Activated CD8-positive, alpha-beta T cell treated with anti-CD3 and anti-CD28 coated beads for 36 hours (primary cell): ENCODE measurements around the gene CXCL10. TPM values are rescaled to one million over a fixed set of nuclear protein-coding genes. Genes with fewer than 3 reads are reported as not detected.
"Not testable (repeated sequence)": the region's sequence is repeated elsewhere in the genome, so short reads cannot be mapped to it uniquely, and the experiment has no call there.

Source experiments
- ATAC-seq: fragments of 200-7000 bp; cut with Tn5 transposase; one replicate; pipeline ENCODE4 v1.10.0; 2021; ENCODE audit warnings: mild to moderate bottlenecking, moderate library complexity
- CTCF ChIA-PET: fragments of 350-600 bp; sonication (Branson Sonifier 250); formaldehyde crosslinking; loops from one replicate; lab custom pipeline; 2021; ENCODE audit warnings: antibody characterized with exemption; lab: Charles Lee
- POLR2A ChIA-PET: fragments of 350-600 bp; sonication (Branson Sonifier 250); formaldehyde crosslinking; loops from one replicate; lab custom pipeline; 2021; ENCODE audit warnings: antibody characterized with exemption; lab: Charles Lee
- DNase-seq: peaks from one replicate; pipeline ENCODE4 v3.0.0-alpha.2; 2020
- H3K27ac Mint-ChIP-seq: one replicate; pipeline ENCODE4 v1.8.0; 2021; ENCODE audit warnings: mild to moderate bottlenecking, mixed read lengths
- H3K27me3 Mint-ChIP-seq: one replicate; pipeline ENCODE4 v1.8.0; 2021; ENCODE audit warnings: mixed read lengths
- H3K36me3 Mint-ChIP-seq: one replicate; pipeline ENCODE4 v1.8.0; 2021; ENCODE audit warnings: low read depth, mixed read lengths
- H3K4me1 Mint-ChIP-seq: one replicate; pipeline ENCODE4 v1.8.0; 2021; ENCODE audit warnings: low read depth, mixed read lengths
- H3K4me3 Mint-ChIP-seq: one replicate; pipeline ENCODE4 v1.8.0; 2021; ENCODE audit warnings: mild to moderate bottlenecking, moderate library complexity, mixed read lengths
- H3K9me3 Mint-ChIP-seq: one replicate; pipeline ENCODE4 v1.8.0; 2021; ENCODE audit warnings: mixed read lengths
- intact Hi-C: fragments of 100-400 bp; cut with micrococcal nuclease; formaldehyde crosslinking; loops from one replicate; pipeline ENCODE4 v1.10.0; 2022
- total RNA-seq, 2 experiments: library from RNA; stranded (reverse); gene quantifications; one replicate each; pipeline ENCODE4 v1.2.3, GENCODE V29; 2021
- TF ChIP-seq, protein P1 (sequence below): fragments of 200-600 bp; IDR thresholded peaks from one replicate; pipeline ENCODE4 v1.8.0; 2022; ENCODE audit warnings: antibody characterized with exemption, mild to moderate bottlenecking

CXCL10 gene
- total RNA-seq, 2 experiments from 2014 or later: 0.68 to 1.1 TPM

- Mint-ChIP-seq H3K4me3 (no peak overlapping the region), H3K27me3 (peaks cover 24% of the 10 kb centered on the region), H3K9me3 (no peaks in the 10 kb centered on the region), H3K27ac (no peak overlapping the region), H3K4me1 (peaks cover 39% of the 10 kb centered on the region), H3K36me3 (no peaks in the 10 kb centered on the region)
- TF ChIP-seq, protein P1, sequence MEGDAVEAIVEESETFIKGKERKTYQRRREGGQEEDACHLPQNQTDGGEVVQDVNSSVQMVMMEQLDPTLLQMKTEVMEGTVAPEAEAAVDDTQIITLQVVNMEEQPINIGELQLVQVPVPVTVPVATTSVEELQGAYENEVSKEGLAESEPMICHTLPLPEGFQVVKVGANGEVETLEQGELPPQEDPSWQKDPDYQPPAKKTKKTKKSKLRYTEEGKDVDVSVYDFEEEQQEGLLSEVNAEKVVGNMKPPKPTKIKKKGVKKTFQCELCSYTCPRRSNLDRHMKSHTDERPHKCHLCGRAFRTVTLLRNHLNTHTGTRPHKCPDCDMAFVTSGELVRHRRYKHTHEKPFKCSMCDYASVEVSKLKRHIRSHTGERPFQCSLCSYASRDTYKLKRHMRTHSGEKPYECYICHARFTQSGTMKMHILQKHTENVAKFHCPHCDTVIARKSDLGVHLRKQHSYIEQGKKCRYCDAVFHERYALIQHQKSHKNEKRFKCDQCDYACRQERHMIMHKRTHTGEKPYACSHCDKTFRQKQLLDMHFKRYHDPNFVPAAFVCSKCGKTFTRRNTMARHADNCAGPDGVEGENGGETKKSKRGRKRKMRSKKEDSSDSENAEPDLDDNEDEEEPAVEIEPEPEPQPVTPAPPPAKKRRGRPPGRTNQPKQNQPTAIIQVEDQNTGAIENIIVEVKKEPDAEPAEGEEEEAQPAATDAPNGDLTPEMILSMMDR: no peak
- POLR2A ChIA-PET: interaction anchor here (0.8 kb wide), 1 partner anchor 60 kb away, joined by 3 read pairs; no protein-coding TSS in a partner anchor
- ATAC-seq (no peak), DNase-seq (no peak)
- intact Hi-C loops: no loop called here
- CTCF ChIA-PET: interaction anchor here (0.8 to 4.0 kb wide), 3 partner anchors 11 to 60 kb away, joined by 3 to 30 read pairs (median 4); no protein-coding TSS in a partner anchor
These were observed 32.1 kb upstream of the CXCL10 start for GRCh38 chr4:76055421-76055820.

DNA sequence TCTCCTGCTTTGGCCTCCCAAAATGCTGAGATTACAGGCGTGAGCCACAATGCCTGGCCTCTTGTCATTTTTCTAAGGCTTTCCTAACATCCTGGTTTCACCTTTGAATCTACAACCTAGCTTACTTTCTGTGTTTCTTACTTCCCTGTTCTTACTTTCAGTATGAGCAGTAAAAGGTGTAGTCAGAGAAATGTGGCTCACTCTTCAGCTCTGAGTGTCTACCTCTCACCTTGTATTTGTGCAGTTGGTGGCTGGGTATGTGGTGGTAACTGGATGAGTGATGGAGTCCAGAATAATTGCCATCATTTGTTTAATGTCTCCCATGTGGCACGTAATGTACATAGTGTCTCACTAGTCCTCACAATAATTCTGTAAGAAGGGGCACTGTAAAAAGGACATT lies 31.7 kb upstream of the CXCL10 start:
- no peaks in the 10 kb centered on the region for H3K9me3 Mint-ChIP-seq
- no peaks in the 10 kb centered on the region for H3K36me3 Mint-ChIP-seq
- peaks cover 35% of the 10 kb centered on the region for H3K4me1 Mint-ChIP-seq
- ATAC-seq: peak; percentile 80
- intact Hi-C loops: no loop called here
- H3K4me3 Mint-ChIP-seq: no peak overlapping the region
- H3K27me3 Mint-ChIP-seq: peaks cover 24% of the 10 kb centered on the region
- H3K27ac Mint-ChIP-seq: no peak overlapping the region
- ChIA-PET POLR2A (no interaction called here), CTCF (interaction anchor here (1.1 to 4.0 kb wide), 5 partner anchors 9 to 160 kb away, joined by 3 to 30 read pairs (median 7); no protein-coding TSS in a partner anchor)
- peak; percentile 44 for DNase-seq
- TF ChIP-seq, protein P1: no peak

DNA sequence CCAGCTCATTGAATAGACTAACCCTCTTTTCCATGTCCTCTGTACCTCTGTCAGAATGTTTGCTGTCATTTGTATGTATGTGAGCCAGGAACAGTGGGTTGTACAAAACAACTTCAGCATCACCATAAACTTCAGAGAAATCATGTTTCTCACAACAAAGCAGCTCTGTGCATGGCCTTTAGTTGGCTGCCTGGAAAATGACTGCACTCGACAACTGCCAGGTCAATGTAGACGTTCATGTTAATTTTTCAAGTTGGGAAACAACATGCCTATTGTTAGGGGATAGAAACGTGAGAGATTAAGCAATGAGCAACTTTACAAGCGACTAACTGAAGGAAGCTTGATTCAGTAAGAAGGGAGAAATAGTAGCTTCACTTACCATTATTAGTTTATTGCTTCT lies 30.4 kb upstream of the CXCL10 start:
- intact Hi-C loops: no loop called here
- POLR2A ChIA-PET: interaction anchor here (0.6 to 0.7 kb wide), 2 partner anchors 15 to 97 kb away, joined by 3 read pairs; no protein-coding TSS in a partner anchor

DNA sequence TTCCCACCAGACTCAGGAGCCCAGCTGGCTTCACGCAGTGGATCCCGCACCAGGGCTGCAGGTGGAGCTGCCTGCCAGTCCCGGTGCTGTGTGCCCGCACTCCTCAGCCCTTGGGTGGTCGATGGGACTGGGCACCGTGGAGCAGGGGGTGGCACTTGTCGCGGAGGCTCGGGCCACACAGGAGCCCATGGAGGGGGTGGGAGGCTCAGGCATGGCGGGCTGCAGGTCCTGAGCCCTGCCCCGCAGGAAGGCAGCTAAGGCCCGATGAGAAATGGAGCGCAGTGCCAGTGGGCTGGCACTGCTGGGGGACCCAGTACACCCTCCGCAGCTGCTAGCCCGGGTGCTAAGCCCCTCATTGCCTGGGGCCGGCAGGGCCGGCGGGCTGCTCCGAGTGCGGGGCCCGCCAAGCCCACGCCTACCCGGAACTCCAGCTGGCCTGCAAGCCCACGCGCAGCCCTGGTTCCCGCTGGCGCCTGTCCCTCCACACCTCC lies 27.3 kb upstream of the CXCL10 start:
- H3K27me3 Mint-ChIP-seq: peaks cover 14% of the 10 kb centered on the region
- DNase-seq, H3K27ac Mint-ChIP-seq, H3K9me3 Mint-ChIP-seq, ATAC-seq, H3K36me3 Mint-ChIP-seq, POLR2A ChIA-PET, intact Hi-C loops, CTCF ChIA-PET, H3K4me3 Mint-ChIP-seq, H3K4me1 Mint-ChIP-seq: not testable (repeated sequence)

More for the DNA sequence above, 30.4 kb upstream of the CXCL10 start:
- ATAC-seq (no peak), DNase-seq (no peak)
- H3K27me3 Mint-ChIP-seq: peaks cover 25% of the 10 kb centered on the region
- H3K4me3 Mint-ChIP-seq: no peak overlapping the region
- no peaks in the 10 kb centered on the region for H3K9me3 Mint-ChIP-seq
- peaks cover 24% of the 10 kb centered on the region for H3K4me1 Mint-ChIP-seq
- CTCF ChIA-PET: interaction anchor here (0.9 to 4.0 kb wide), 6 partner anchors 10 to 159 kb away, joined by 3 to 30 read pairs (median 6); no protein-coding TSS in a partner anchor
- TF ChIP-seq, protein P1: no peak
- no peak overlapping the region for H3K27ac Mint-ChIP-seq
- no peaks in the 10 kb centered on the region for H3K36me3 Mint-ChIP-seq

DNA sequence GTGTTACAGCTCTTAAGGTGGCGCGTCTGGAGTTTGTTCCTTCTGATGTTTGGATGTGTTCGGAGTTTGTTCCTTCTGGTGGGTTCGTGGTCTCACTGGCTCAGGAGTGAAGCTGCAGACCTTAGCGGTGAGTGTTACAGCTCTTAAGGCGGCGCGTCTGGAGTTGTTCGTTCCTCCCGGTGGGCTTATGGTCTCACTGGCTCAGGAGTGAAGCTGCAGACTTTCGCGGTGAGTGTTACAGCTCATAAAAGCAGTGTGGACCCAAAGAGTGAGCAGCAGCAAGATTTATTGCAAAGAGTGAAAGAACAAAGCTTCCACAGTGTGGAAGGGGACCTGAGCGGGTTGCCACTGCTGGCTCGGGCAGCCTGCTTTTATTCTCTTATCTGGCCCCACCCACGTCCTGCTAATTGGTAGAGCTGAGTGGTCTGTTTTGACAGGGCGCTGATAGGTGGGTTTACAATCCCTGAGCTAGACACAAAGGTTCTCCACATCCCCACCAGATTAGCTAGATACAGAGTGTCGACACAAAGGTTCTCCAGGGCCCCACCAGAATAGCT lies 26.6 kb upstream of the CXCL10 start:
- not testable (repeated sequence) for H3K36me3 Mint-ChIP-seq

GRCh38 chr4:76044686-76045085 lies 21.4 kb upstream of the CXCL10 start:
- H3K36me3 Mint-ChIP-seq, H3K27me3 Mint-ChIP-seq, H3K9me3 Mint-ChIP-seq, POLR2A ChIA-PET, ATAC-seq, CTCF ChIA-PET, intact Hi-C loops, H3K4me3 Mint-ChIP-seq, DNase-seq, H3K4me1 Mint-ChIP-seq: not testable (repeated sequence)
- peak overlapping the region; percentile 13 for H3K27ac Mint-ChIP-seq

More for the DNA sequence above, 26.6 kb upstream of the CXCL10 start:
- H3K27ac Mint-ChIP-seq, H3K4me3 Mint-ChIP-seq, H3K4me1 Mint-ChIP-seq, POLR2A ChIA-PET, DNase-seq, H3K9me3 Mint-ChIP-seq, H3K27me3 Mint-ChIP-seq, CTCF ChIA-PET, ATAC-seq, intact Hi-C loops: not testable (repeated sequence)

DNA sequence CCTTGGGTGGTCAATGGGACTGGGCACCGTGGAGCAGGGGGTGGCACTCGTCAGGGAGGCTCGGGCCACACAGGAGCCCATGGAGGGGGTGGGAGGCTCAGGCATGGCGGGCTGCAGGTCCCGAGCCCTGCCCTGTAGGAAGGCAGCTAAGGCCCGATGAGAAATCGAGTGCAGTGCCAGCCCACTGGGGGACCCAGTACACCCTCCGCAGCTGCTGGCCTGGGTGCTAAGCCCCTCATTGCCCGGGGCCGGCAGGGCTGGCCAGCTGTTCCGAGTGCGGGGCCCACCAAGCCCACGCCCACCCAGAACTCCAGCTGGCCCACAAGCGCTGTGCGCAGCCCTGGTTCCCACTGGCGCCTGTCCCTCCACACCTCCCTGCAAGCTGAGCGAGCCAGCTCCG lies 20.0 kb upstream of the CXCL10 start:
- ATAC-seq, H3K9me3 Mint-ChIP-seq, DNase-seq, H3K4me1 Mint-ChIP-seq, CTCF ChIA-PET, intact Hi-C loops, H3K27me3 Mint-ChIP-seq, H3K36me3 Mint-ChIP-seq, H3K4me3 Mint-ChIP-seq, H3K27ac Mint-ChIP-seq, POLR2A ChIA-PET: not testable (repeated sequence)

DNA sequence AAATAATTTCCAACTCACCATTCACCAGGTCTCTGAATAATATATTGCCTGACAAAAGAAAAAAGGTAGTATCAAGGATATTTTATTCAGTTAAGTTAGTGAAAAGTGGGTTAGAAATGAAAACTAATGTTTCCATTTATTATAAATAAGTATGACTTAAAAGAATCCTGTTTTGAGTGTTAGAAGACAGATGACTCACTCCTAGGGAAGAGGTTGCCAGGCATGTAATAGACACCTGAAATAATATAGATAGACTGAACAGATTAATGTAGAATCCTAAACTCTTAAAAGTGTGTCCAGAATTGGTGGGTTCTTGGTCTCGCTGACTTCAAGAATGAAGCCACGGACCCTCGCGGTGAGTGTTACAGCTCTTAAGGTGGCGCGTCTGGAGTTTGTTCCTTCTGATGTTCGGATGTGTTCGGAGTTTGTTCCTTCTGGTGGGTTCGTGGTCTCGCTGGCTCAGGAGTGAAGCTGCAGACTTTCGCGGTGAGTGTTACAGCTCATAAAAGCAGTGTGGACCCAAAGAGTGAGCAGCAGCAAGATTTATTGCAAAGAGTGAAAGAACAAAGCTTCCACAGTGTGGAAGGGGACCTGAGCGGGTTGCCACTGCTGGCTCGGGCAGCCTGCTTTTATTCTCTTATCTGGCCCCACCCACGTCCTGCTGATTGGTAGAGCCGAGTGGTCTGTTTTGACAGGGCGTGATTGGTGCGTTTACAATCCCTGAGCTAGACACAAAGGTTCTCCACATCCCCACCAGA lies 19.1 kb upstream of the CXCL10 start:
- intact Hi-C loops, H3K27me3 Mint-ChIP-seq, H3K9me3 Mint-ChIP-seq, DNase-seq, H3K36me3 Mint-ChIP-seq, H3K4me1 Mint-ChIP-seq, POLR2A ChIA-PET: not testable (repeated sequence)
- peak; percentile 68 for ATAC-seq
- H3K27ac Mint-ChIP-seq: peak overlapping the region; percentile 55
- CTCF ChIA-PET: interaction anchor here (1.0 to 1.2 kb wide), 2 partner anchors 16 to 47 kb away, joined by 3 read pairs; no protein-coding TSS in a partner anchor
- H3K4me3 Mint-ChIP-seq: peak overlapping the region; percentile 30
